B cell (primary cell): ENCODE measurements around the gene SRRM3. TPM values are rescaled to one million over a fixed set of nuclear protein-coding genes. Genes with fewer than 3 reads are reported as not detected.
"Not testable (repeated sequence)": the region's sequence is repeated elsewhere in the genome, so short reads cannot be mapped to it uniquely, and the experiment has no call there.

ENCODE experiments used
- ATAC-seq: fragments of 200-7000 bp; cut with Tn5 transposase; one replicate; pipeline ENCODE4 v1.10.0; 2021; ENCODE audit warnings: low read depth, mild to moderate bottlenecking, moderate number of reproducible peaks, moderate library complexity
- CTCF ChIA-PET: fragments of 350-600 bp; sonication (Branson Sonifier 250); formaldehyde crosslinking; loops from one replicate; lab custom pipeline; 2021; ENCODE audit warnings: antibody characterized with exemption, inconsistent platforms; lab: Charles Lee
- POLR2A ChIA-PET: fragments of 350-600 bp; sonication (Branson Sonifier 250); formaldehyde crosslinking; loops from one replicate; lab custom pipeline; 2021; ENCODE audit warnings: antibody characterized with exemption; lab: Charles Lee
- DNase-seq: peaks from one replicate; pipeline ENCODE4 v3.0.0; 2013
- H2AFZ ChIP-seq: 2 replicates; pipeline ENCODE4 v1.6.1; 2012; ENCODE audit warnings: mild to moderate bottlenecking, low read depth, low read length; ENCODE audit not compliant: insufficient read depth, poor library complexity, severe bottlenecking
- H3K27ac ChIP-seq, 2 donors: 1 replicate in 1 of 2; 2 replicates in 1 of 2; pipeline ENCODE4 v1.5.1; 2012 to 2013; ENCODE audit warnings: low read length in 2 of 2, mild to moderate bottlenecking in 2 of 2, moderate library complexity in 1 of 2
- H3K27me3 ChIP-seq, 4 experiments: fragments of 200-600 bp in 1 of 4; sonication (generic) in 1 of 4; replicated peaks in 1 of 4; 1 replicate in 2 of 4; 2 replicates in 2 of 4; pipeline versions ENCODE4 v1.6.1 to v1.7.0; 2013 to 2016; ENCODE audit warnings: low read length in 3 of 4, mild to moderate bottlenecking in 2 of 4, mixed read lengths in 1 of 4, moderate library complexity in 1 of 4; ENCODE audit not compliant: insufficient read depth in 4 of 4, control insufficient read depth in 3 of 4; ENCODE audit errors: control extremely low read depth in 1 of 4
- H3K36me3 ChIP-seq, 2 experiments: replicated peaks in 1 of 2; 1 replicate in 1 of 2; 2 replicates in 1 of 2; pipeline versions ENCODE4 v1.6.1 to v1.7.1; 2013; ENCODE audit warnings: low read length in 1 of 2; ENCODE audit not compliant: insufficient read depth in 2 of 2, control insufficient read depth in 1 of 2; ENCODE audit errors: control extremely low read depth in 1 of 2, extremely low read depth in 1 of 2
- H3K4me1 ChIP-seq, 2 donors: fragments of 200-600 bp in 1 of 2; sonication (generic) in 1 of 2; 1 replicate in 1 of 2; 2 replicates in 1 of 2; pipeline versions ENCODE4 v1.5.1 to v1.6.1; 2013 to 2017; ENCODE audit warnings: low read length in 2 of 2; ENCODE audit not compliant: control insufficient read depth in 2 of 2, insufficient read depth in 2 of 2
- H3K4me2 ChIP-seq: replicated peaks from 2 replicates; pipeline ENCODE3; 2012; ENCODE audit warnings: mild to moderate bottlenecking, low read depth, low read length; ENCODE audit not compliant: poor library complexity, severe bottlenecking
- H3K4me3 ChIP-seq, 5 experiments: fragments of 200-600 bp in 1 of 5; sonication (generic) in 1 of 5; 1 replicate in 3 of 5; 2 replicates in 2 of 5; pipeline versions ENCODE4 v1.5.1 to v1.7.0; 2011 to 2016; ENCODE audit warnings: low read length in 4 of 5, mild to moderate bottlenecking in 4 of 5, low read depth in 2 of 5, control low read depth in 1 of 5, moderate library complexity in 1 of 5; ENCODE audit not compliant: insufficient read depth in 1 of 5; ENCODE audit errors: control extremely low read depth in 1 of 5, extremely low read depth in 1 of 5
- H3K79me2 ChIP-seq: fragments of 200-600 bp; sonication (generic); one replicate; pipeline ENCODE4 v1.6.0; 2016; ENCODE audit warnings: low read length; ENCODE audit not compliant: control insufficient read depth, insufficient read depth
- H3K9ac ChIP-seq: fragments of 200-600 bp; sonication (generic); 2 replicates; pipeline ENCODE4 v1.6.1; 2017; ENCODE audit warnings: mild to moderate bottlenecking, low read length, moderate library complexity
- H3K9me3 ChIP-seq, 3 donors: one replicate each; pipeline versions ENCODE4 v1.6.1 to v1.7.1; 2013; ENCODE audit warnings: low read length in 2 of 3; ENCODE audit not compliant: control insufficient read depth in 2 of 3, insufficient read depth in 1 of 3; ENCODE audit errors: control extremely low read depth in 1 of 3
- H4K20me1 ChIP-seq: 2 replicates; pipeline ENCODE4 v1.6.0; 2012; ENCODE audit warnings: mild to moderate bottlenecking, low read length; ENCODE audit not compliant: insufficient read depth, control insufficient read depth, poor library complexity, severe bottlenecking
- H3K27ac Mint-ChIP-seq: one replicate; pipeline ENCODE4 v1.8.0; 2021; ENCODE audit warnings: mixed read lengths
- H3K27me3 Mint-ChIP-seq: one replicate; pipeline ENCODE4 v1.8.0; 2021; ENCODE audit warnings: mixed read lengths
- H3K4me1 Mint-ChIP-seq: one replicate; pipeline ENCODE4 v1.8.0; 2021; ENCODE audit warnings: mixed read lengths
- H3K4me3 Mint-ChIP-seq: one replicate; pipeline ENCODE4 v1.8.0; 2021; ENCODE audit warnings: mixed read lengths
- H3K9me3 Mint-ChIP-seq: one replicate; pipeline ENCODE4 v1.8.0; 2022; ENCODE audit warnings: mixed read lengths; ENCODE audit not compliant: insufficient read depth
- WGBS: methylation state at CpG from one replicate; pipeline ENCODE4 v1.1.5; 2013; ENCODE audit warnings: missing lambda C conversion rate; ENCODE audit not compliant: insufficient coverage; 5-methylcytosine and 5-hydroxymethylcytosine counted together
- intact Hi-C: fragments of 100-400 bp; cut with micrococcal nuclease; formaldehyde crosslinking; loops from one replicate; pipeline ENCODE4 v1.10.0; 2022
- polyA plus RNA-seq: library from polyadenylated mRNA; depleted of rRNA; stranded (reverse); fragments of >200 nt; gene quantifications from 2 replicates; pipeline ENCODE4 v1.2.3, GENCODE V29; 2012
- total RNA-seq, 2 donors: library from RNA; stranded (reverse); fragments of 120-200 nt in 1 of 2; gene quantifications; 1 replicate in 1 of 2; 2 replicates in 1 of 2; pipeline versions ENCODE4 v1.2.3 to v1.2.4, GENCODE V29; 2013 to 2022

The SRRM3 gene
- total and polyA plus RNA-seq, 2 donors (not counting 1 experiment from before 2014, with no cell fraction given), result not detected

- H3K4me1 ChIP-seq, H3K9me3 Mint-ChIP-seq, intact Hi-C loops, H3K9ac ChIP-seq, DNase-seq, H3K27me3 ChIP-seq, H3K27ac ChIP-seq, H3K4me2 ChIP-seq, ATAC-seq, H2AFZ ChIP-seq, POLR2A ChIA-PET, H3K9me3 ChIP-seq, H3K36me3 ChIP-seq, H3K79me2 ChIP-seq, H3K4me3 ChIP-seq, H3K4me3 Mint-ChIP-seq, H3K27ac Mint-ChIP-seq, H3K27me3 Mint-ChIP-seq, H3K4me1 Mint-ChIP-seq, H4K20me1 ChIP-seq: not testable (repeated sequence)
- CTCF ChIA-PET, result interaction anchor here (1.1 to 2.2 kb wide), 5 partner anchors 17 to 130 kb away, joined by 3 to 6 read pairs (median 3); partner anchors contain the start of gene YWHAG
- WGBS, result 94% methylated on average over 8 of the region's 12 CpGs
These were observed 107.2 kb downstream of the SRRM3 start for GRCh38 chr7:76308874-76309273.

- H3K27ac ChIP-seq, H3K4me3 ChIP-seq, H3K9ac ChIP-seq, H2AFZ ChIP-seq, H3K79me2 ChIP-seq, H3K27me3 ChIP-seq, H3K36me3 ChIP-seq, H3K4me3 Mint-ChIP-seq, ATAC-seq, H3K4me2 ChIP-seq, H3K27me3 Mint-ChIP-seq, H3K9me3 Mint-ChIP-seq, H3K9me3 ChIP-seq, H3K27ac Mint-ChIP-seq, H3K4me1 ChIP-seq, H4K20me1 ChIP-seq, DNase-seq, H3K4me1 Mint-ChIP-seq: not testable (repeated sequence)
- intact Hi-C loops, result loop anchor here (10.0 kb wide), 1 partner anchor 1235 kb away; the partner anchor contains the start of gene RCC1L
- 95% methylated on average over 43 of the region's 50 CpGs for WGBS
- ChIA-PET CTCF (interaction anchor here (1.1 to 2.2 kb wide), 4 partner anchors 17 to 131 kb away, joined by 3 to 6 read pairs (median 4); partner anchors contain the start of gene YWHAG), POLR2A (interaction anchor here (0.7 kb wide), 1 partner anchor 13 kb away, joined by 5 read pairs; no protein-coding TSS in a partner anchor)
These were observed 107.8 kb downstream of the SRRM3 start for GRCh38 chr7:76309341-76310101.
